ENCODE results near the gene SASH1. TPM values are rescaled to one million over a fixed set of nuclear protein-coding genes. Genes with fewer than 3 reads are reported as not detected.

Gene SASH1
- total RNA-seq, 1 experiment from 2014 or later: 27.4 TPM

DNA sequence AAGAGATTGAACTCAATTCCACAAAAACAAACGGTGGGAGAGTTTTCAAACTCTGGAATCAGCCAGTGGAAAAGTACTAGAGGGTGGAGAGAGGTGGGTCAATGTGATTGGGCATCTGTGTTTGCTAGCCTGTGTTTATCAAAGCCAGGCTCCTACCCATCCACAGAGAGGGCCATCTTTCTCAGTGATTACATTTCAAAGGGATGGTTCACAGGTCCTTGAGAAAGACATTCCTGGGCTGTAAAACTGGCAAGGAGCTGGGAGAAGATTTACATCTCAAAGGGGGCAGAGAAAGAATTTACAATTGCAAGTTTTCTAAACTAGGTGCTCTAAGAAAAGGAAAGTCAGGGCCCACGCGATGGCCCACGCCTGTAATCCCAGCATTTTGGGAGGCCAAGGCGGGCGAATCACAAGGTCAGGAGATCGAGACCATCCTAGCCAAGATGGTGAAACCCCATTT, 257.4 kb downstream of the SASH1 start (continued):
- TF ChIP-seq, protein P1, sequence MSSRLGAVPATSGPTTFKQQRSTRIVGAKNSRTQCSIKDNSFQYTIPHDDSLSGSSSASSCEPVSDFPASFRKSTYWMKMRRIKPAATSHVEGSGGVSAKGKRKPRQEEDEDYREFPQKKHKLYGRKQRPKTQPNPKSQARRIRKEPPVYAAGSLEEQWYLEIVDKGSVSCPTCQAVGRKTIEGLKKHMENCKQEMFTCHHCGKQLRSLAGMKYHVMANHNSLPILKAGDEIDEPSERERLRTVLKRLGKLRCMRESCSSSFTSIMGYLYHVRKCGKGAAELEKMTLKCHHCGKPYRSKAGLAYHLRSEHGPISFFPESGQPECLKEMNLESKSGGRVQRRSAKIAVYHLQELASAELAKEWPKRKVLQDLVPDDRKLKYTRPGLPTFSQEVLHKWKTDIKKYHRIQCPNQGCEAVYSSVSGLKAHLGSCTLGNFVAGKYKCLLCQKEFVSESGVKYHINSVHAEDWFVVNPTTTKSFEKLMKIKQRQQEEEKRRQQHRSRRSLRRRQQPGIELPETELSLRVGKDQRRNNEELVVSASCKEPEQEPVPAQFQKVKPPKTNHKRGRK (CRISPR knock-in tag; IDR thresholded peaks at IDR 0.05; ENCODE audit: borderline replicate concordance): no peak
- TF ChIP-seq GRHL2 (CRISPR knock-in tag; IDR thresholded peaks at IDR 0.05; ENCODE audit: insufficient replicate concordance, severe bottlenecking): no peak
- TF ChIP-seq, protein P2, sequence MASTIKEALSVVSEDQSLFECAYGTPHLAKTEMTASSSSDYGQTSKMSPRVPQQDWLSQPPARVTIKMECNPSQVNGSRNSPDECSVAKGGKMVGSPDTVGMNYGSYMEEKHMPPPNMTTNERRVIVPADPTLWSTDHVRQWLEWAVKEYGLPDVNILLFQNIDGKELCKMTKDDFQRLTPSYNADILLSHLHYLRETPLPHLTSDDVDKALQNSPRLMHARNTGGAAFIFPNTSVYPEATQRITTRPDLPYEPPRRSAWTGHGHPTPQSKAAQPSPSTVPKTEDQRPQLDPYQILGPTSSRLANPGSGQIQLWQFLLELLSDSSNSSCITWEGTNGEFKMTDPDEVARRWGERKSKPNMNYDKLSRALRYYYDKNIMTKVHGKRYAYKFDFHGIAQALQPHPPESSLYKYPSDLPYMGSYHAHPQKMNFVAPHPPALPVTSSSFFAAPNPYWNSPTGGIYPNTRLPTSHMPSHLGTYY (CRISPR knock-in tag; IDR thresholded peaks at IDR 0.05): no peak
- TF ChIP-seq RELA (CRISPR knock-in tag; IDR thresholded peaks at IDR 0.05; ENCODE audit: borderline replicate concordance): no peak
- TF ChIP-seq SOX15 (CRISPR knock-in tag; IDR thresholded peaks at IDR 0.05): no peak
- TF ChIP-seq, protein P3, sequence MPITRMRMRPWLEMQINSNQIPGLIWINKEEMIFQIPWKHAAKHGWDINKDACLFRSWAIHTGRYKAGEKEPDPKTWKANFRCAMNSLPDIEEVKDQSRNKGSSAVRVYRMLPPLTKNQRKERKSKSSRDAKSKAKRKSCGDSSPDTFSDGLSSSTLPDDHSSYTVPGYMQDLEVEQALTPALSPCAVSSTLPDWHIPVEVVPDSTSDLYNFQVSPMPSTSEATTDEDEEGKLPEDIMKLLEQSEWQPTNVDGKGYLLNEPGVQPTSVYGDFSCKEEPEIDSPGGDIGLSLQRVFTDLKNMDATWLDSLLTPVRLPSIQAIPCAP (CRISPR knock-in tag; IDR thresholded peaks at IDR 0.05): no peak
- TF ChIP-seq IRF2 (CRISPR knock-in tag; IDR thresholded peaks at IDR 0.05; ENCODE audit: borderline replicate concordance, low read depth): no peak
- TF ChIP-seq FOXP4 (CRISPR knock-in tag; IDR thresholded peaks at IDR 0.05): peak; percentile 89; the same call in 1 of the 2 replicates
- no peak for TF ChIP-seq ZNF121 (CRISPR knock-in tag; IDR thresholded peaks at IDR 0.05)
- TF ChIP-seq, protein P4, sequence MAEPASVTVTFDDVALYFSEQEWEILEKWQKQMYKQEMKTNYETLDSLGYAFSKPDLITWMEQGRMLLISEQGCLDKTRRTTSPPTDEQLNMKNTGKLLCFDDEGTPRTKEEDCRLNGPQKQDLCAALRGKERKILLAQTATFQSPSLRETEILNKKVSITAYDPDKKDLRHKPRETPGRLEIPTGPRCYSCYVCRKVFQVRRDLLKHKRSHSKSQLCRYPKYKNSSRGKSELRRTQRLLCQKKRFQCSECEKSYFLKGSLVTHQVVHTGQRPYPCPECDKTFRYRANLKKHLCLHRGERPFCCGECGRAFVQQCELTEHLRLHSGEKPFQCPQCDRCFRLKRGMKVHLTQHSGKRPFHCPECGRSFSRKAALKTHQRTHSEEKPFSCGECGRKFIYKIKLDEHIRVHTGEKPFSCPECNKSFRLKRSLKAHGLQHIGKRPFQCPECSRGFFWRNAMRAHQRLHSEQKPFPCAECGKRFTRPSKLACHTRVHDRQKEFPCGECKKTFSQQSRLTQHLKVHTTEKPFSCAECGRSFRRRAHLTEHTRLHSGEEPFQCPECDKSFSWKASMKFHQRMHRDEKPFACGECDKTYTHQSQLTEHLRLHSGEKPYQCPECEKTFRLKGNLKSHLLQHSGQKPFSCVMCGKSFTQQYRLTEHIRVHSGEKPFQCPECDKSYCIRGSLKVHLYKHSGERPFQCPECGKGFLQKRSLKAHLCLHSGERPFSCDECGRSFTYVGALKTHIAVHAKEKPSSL (CRISPR knock-in tag; conservative IDR thresholded peaks at IDR 0.05): no peak
- TF ChIP-seq USF2 (CRISPR knock-in tag; IDR thresholded peaks at IDR 0.05): no peak
- TF ChIP-seq, protein P5, sequence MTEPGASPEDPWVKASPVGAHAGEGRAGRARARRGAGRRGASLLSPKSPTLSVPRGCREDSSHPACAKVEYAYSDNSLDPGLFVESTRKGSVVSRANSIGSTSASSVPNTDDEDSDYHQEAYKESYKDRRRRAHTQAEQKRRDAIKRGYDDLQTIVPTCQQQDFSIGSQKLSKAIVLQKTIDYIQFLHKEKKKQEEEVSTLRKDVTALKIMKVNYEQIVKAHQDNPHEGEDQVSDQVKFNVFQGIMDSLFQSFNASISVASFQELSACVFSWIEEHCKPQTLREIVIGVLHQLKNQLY (CRISPR knock-in tag; IDR thresholded peaks at IDR 0.05): no peak
- no peak for TF ChIP-seq JAZF1 (CRISPR knock-in tag; IDR thresholded peaks at IDR 0.05)
- no peak for TF ChIP-seq ESRRA (CRISPR knock-in tag; IDR thresholded peaks at IDR 0.05; ENCODE audit: borderline replicate concordance)
- TF ChIP-seq MAX (CRISPR knock-in tag; IDR thresholded peaks at IDR 0.05): peak; percentile 24; the same call in 1 of the 2 replicates
- no peak for TF ChIP-seq ZBTB43 (CRISPR knock-in tag; IDR thresholded peaks at IDR 0.05)
- TF ChIP-seq TEAD1 (CRISPR knock-in tag; IDR thresholded peaks at IDR 0.05): peak; percentile 92; the same call in 1 of the 2 replicates

All from WTC11 (cell line).